ENCODE measurements around the gene CD14.
"Not testable (repeated sequence)": the region's sequence is repeated elsewhere in the genome, so short reads cannot be mapped to it uniquely, and the experiment has no call there.

The CD14 gene

GRCh38 chr5:140672455-140673186 lies 39.6 kb upstream of the CD14 start:
- no peak overlapping the region for H3K9ac ChIP-seq (ENCODE audit: low read length)
- H3K27ac ChIP-seq (ENCODE audit: low read depth, low read length): no peak overlapping the region
- no peaks in the 10 kb centered on the region for H3K27me3 ChIP-seq (ENCODE audit: low read length)
- no peak for TF ChIP-seq CTCF (IDR thresholded peaks at IDR 0.05; ENCODE audit: insufficient read depth, low read length, poor library complexity, severe bottlenecking)
- no peak for TF ChIP-seq EZH2phosphoT487 (conservative IDR thresholded peaks at IDR 0.05; ENCODE audit: low read length)
- H3K36me3 ChIP-seq (ENCODE audit: low read length): no peaks in the 10 kb centered on the region
- H3K9me3 ChIP-seq (ENCODE audit: insufficient read depth, low read length): no peaks in the 10 kb centered on the region
- peaks cover 1% of the 10 kb centered on the region for H3K79me2 ChIP-seq (ENCODE audit: insufficient read depth, low read length)
- H3K4me2 ChIP-seq (ENCODE audit: low read depth, low read length, poor library complexity, severe bottlenecking): no peak overlapping the region
- H3K4me3 ChIP-seq (ENCODE audit: insufficient read depth, low read length, poor library complexity, severe bottlenecking): no peak overlapping the region
- no peaks in the 10 kb centered on the region for H3F3A ChIP-seq (ENCODE audit: insufficient read depth)
- no peaks in the 10 kb centered on the region for H3K9me2 ChIP-seq (replicated peaks; ENCODE audit: insufficient read depth, low read length)
- no peaks in the 10 kb centered on the region for H4K20me1 ChIP-seq (ENCODE audit: low read depth, low read length)
- H2AFZ ChIP-seq (ENCODE audit: low read depth, low read length, severe bottlenecking): no peak overlapping the region

GRCh38 chr5:140671472-140672125 lies 38.6 kb upstream of the CD14 start:
- no peaks in the 10 kb centered on the region for H4K20me1 ChIP-seq (ENCODE audit: low read depth, low read length)
- no peak overlapping the region for H3K4me2 ChIP-seq (ENCODE audit: low read depth, low read length, poor library complexity, severe bottlenecking)
- no peak overlapping the region for H3K9ac ChIP-seq (ENCODE audit: low read length)
- H3K79me2 ChIP-seq (ENCODE audit: insufficient read depth, low read length): peaks cover 11% of the 10 kb centered on the region
- H2AFZ ChIP-seq (ENCODE audit: low read depth, low read length, severe bottlenecking): no peak overlapping the region
- H3K27ac ChIP-seq (ENCODE audit: low read depth, low read length): no peak overlapping the region
- H3K4me3 ChIP-seq (ENCODE audit: insufficient read depth, low read length, poor library complexity, severe bottlenecking): no peak overlapping the region
- no peaks in the 10 kb centered on the region for H3K9me2 ChIP-seq (replicated peaks; ENCODE audit: insufficient read depth, low read length)
- H3K36me3 ChIP-seq (ENCODE audit: low read length): no peaks in the 10 kb centered on the region
- no peaks in the 10 kb centered on the region for H3K27me3 ChIP-seq (ENCODE audit: low read length)
- TF ChIP-seq EZH2phosphoT487 (conservative IDR thresholded peaks at IDR 0.05; ENCODE audit: low read length) (no peak), CTCF (IDR thresholded peaks at IDR 0.05; ENCODE audit: insufficient read depth, low read length, poor library complexity, severe bottlenecking) (no peak)
- H3F3A ChIP-seq (ENCODE audit: insufficient read depth): 0 out of 2 replicates have a peak, but pooled peaks cover 3% of the 10 kb centered on the region
- H3K9me3 ChIP-seq (ENCODE audit: insufficient read depth, low read length): no peaks in the 10 kb centered on the region

- not testable (repeated sequence) for H3F3A ChIP-seq (ENCODE audit: insufficient read depth); H4K20me1 ChIP-seq (ENCODE audit: low read depth, low read length); H3K27ac ChIP-seq (ENCODE audit: low read depth, low read length); H3K9me2 ChIP-seq (replicated peaks; ENCODE audit: insufficient read depth, low read length); H2AFZ ChIP-seq (ENCODE audit: low read depth, low read length, severe bottlenecking); H3K9me3 ChIP-seq (ENCODE audit: insufficient read depth, low read length); H3K27me3 ChIP-seq (ENCODE audit: low read length); H3K4me2 ChIP-seq (ENCODE audit: low read depth, low read length, poor library complexity, severe bottlenecking); H3K36me3 ChIP-seq (ENCODE audit: low read length); H3K4me3 ChIP-seq (ENCODE audit: insufficient read depth, low read length, poor library complexity, severe bottlenecking); H3K9ac ChIP-seq (ENCODE audit: low read length)
- H3K79me2 ChIP-seq (ENCODE audit: insufficient read depth, low read length): peaks cover 17% of the 10 kb centered on the region
These were observed 38.1 kb upstream of the CD14 start for GRCh38 chr5:140671035-140671434.
